DND-41 (cell line): ENCODE results near the gene TAGLN2.

Experiments used
- ATAC-seq: fragments of 200-7000 bp; cut with Tn5 transposase; 3 replicates; pipeline ENCODE4 v1.9.1; 2021; ENCODE audit warnings: low read depth; ENCODE audit not compliant: insufficient read depth
- DNase-seq: peaks from one replicate; pipeline ENCODE4 v3.0.0-alpha.2; 2020
- H2AFZ ChIP-seq: 2 replicates; pipeline ENCODE4 v1.6.0; 2012; ENCODE audit warnings: low read depth, low read length
- H3K27ac ChIP-seq: 2 replicates; pipeline ENCODE4 v1.5.1; 2012; ENCODE audit warnings: low read length, inconsistent platforms
- H3K27me3 ChIP-seq: fragments of 200-600 bp; sonication (generic); 2 replicates; pipeline ENCODE4 v1.6.0; 2012; ENCODE audit warnings: low read length, mild to moderate bottlenecking, inconsistent platforms; ENCODE audit not compliant: insufficient read depth, poor library complexity
- H3K36me3 ChIP-seq: 2 replicates; pipeline ENCODE4 v1.5.1; 2012; ENCODE audit warnings: low read length, inconsistent platforms; ENCODE audit not compliant: insufficient read depth
- H3K4me1 ChIP-seq: 2 replicates; pipeline ENCODE4 v1.5.1; 2012; ENCODE audit warnings: mild to moderate bottlenecking, low read length; ENCODE audit not compliant: insufficient read depth
- H3K4me2 ChIP-seq: 2 replicates; pipeline ENCODE4 v1.6.0; 2012; ENCODE audit warnings: mild to moderate bottlenecking, moderate library complexity, low read length, inconsistent platforms; ENCODE audit not compliant: insufficient read depth
- H3K4me3 ChIP-seq, 2 experiments: fragments of 200-600 bp in 1 of 2; shearing (Covaris generic) in 1 of 2; 2 replicates each; pipeline ENCODE4 v1.5.1; 2012 to 2016; ENCODE audit warnings: inconsistent platforms in 2 of 2, low read length in 2 of 2, mild to moderate bottlenecking in 2 of 2, low read depth in 1 of 2, moderate library complexity in 1 of 2
- H3K79me2 ChIP-seq: 2 replicates; pipeline ENCODE4 v1.6.0; 2012; ENCODE audit warnings: low read length, inconsistent platforms; ENCODE audit not compliant: insufficient read depth
- H3K9ac ChIP-seq: 2 replicates; pipeline ENCODE4 v1.6.0; 2012; ENCODE audit warnings: low read depth, mild to moderate bottlenecking, inconsistent platforms, low read length, moderate library complexity
- H3K9me3 ChIP-seq: 2 replicates; pipeline ENCODE4 v1.5.1; 2012; ENCODE audit warnings: low read length, moderate library complexity, mild to moderate bottlenecking, inconsistent platforms; ENCODE audit not compliant: insufficient read depth, severe bottlenecking
- H4K20me1 ChIP-seq: 2 replicates; pipeline ENCODE4 v1.6.0; 2012; ENCODE audit warnings: low read length; ENCODE audit not compliant: insufficient read depth
- EZH2 ChIP-seq: IDR thresholded peaks from 3 replicates; pipeline ENCODE4 v1.6.1; 2012; ENCODE audit warnings: borderline replicate concordance, low read depth, mild to moderate bottlenecking, moderate library complexity, low read length, inconsistent platforms; ENCODE audit not compliant: severe bottlenecking
- TF ChIP-seq, protein P1 (sequence below): IDR thresholded peaks from 2 replicates; pipeline ENCODE4 v1.5.1; 2012; ENCODE audit warnings: borderline replicate concordance, low read length, moderate library complexity, mild to moderate bottlenecking; ENCODE audit not compliant: poor library complexity, severe bottlenecking; ENCODE audit errors: extremely low read depth

The TAGLN2 gene

DNA sequence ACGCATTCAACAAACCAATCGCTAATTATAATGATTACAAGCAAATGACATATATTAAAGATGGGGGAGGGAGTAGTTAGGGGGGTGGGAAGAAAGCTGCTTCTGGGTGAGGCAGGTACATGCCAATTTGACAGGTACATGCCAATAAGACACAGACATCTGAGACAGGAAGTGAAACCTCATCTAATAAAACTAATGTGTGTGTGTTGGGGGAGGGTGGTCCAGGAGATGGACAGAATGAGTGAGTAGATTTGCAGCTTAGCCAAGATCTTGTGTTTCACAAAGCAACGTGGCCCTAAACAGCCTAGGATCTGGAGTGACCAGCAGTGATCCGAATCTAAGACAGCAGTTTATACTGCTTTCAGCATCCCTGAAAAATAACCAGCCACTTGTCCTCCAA lies 36.1 kb downstream of the TAGLN2 start:
- Histone ChIP-seq H3K27me3 (peaks cover 5% of the 10 kb centered on the region), H3K36me3 (no peaks in the 10 kb centered on the region), H3K9ac (no peak overlapping the region), H3K4me2 (no peak overlapping the region), H2AFZ (no peak overlapping the region), H3K9me3 (no peaks in the 10 kb centered on the region), H3K27ac (no peak overlapping the region), H4K20me1 (no peaks in the 10 kb centered on the region), H3K4me3 (no peak overlapping the region), H3K4me1 (no peaks in the 10 kb centered on the region), H3K79me2 (no peaks in the 10 kb centered on the region)
- TF ChIP-seq, protein P1, sequence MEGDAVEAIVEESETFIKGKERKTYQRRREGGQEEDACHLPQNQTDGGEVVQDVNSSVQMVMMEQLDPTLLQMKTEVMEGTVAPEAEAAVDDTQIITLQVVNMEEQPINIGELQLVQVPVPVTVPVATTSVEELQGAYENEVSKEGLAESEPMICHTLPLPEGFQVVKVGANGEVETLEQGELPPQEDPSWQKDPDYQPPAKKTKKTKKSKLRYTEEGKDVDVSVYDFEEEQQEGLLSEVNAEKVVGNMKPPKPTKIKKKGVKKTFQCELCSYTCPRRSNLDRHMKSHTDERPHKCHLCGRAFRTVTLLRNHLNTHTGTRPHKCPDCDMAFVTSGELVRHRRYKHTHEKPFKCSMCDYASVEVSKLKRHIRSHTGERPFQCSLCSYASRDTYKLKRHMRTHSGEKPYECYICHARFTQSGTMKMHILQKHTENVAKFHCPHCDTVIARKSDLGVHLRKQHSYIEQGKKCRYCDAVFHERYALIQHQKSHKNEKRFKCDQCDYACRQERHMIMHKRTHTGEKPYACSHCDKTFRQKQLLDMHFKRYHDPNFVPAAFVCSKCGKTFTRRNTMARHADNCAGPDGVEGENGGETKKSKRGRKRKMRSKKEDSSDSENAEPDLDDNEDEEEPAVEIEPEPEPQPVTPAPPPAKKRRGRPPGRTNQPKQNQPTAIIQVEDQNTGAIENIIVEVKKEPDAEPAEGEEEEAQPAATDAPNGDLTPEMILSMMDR = no peak
- TF ChIP-seq EZH2 = no peak
- DNase-seq (no peak), ATAC-seq (no peak)

DNA sequence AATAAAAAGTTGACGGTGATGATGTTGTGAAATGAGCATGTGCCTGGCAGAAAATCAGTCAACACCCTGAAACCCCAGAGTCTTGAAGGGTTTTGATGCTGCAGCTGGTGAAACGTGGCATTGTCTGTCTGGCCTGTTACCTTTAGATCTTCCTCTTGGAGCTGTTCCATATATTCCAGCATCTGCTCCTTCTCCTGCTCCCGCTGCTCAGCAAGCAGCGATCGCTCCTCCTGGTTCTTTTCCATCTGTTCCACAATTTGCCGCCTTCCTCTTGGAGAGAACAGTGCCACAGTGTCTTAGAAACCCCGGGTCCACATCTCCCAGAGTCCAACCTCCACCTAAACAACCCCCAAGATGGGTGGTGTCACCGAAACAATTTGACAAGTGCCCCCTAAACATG lies 41.0 kb downstream of the TAGLN2 start:
- DNase-seq = no peak
- H3K79me2 ChIP-seq = no peaks in the 10 kb centered on the region
- H3K4me2 ChIP-seq = no peak overlapping the region
- TF ChIP-seq, protein P1 = no peak
- no peak for TF ChIP-seq EZH2
- no peaks in the 10 kb centered on the region for H4K20me1 ChIP-seq
- no peak overlapping the region for H3K27ac ChIP-seq
- no peaks in the 10 kb centered on the region for H3K36me3 ChIP-seq
- H3K27me3 ChIP-seq = peaks cover 9% of the 10 kb centered on the region
- no peaks in the 10 kb centered on the region for H3K4me1 ChIP-seq
- H2AFZ ChIP-seq = no peak overlapping the region
- no peak overlapping the region for H3K4me3 ChIP-seq
- H3K9me3 ChIP-seq = no peaks in the 10 kb centered on the region
- H3K9ac ChIP-seq = no peak overlapping the region
- ATAC-seq = no peak

DNA sequence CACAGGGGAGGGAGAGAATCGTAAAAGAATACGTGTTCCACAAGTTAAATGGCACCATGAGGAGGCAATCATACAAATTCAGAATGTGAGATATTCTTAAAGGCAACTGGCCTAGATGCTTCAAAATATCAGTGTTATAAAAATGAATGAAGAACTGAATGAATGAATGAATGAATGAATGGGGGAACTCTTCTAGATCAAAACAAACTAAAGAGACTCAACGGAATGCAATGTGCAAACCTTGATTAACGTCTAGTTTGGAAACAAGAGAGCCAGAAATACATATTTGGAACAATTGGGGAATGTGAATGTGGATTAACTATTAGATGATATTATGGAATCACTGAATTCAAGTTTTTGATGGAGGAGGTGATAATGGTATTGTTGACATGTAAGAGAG lies 42.2 kb downstream of the TAGLN2 start:
- TF ChIP-seq EZH2 = no peak
- TF ChIP-seq, protein P1 = no peak
- ATAC-seq (no peak), DNase-seq (no peak)
- H4K20me1 ChIP-seq = no peaks in the 10 kb centered on the region
- no peaks in the 10 kb centered on the region for H3K36me3 ChIP-seq
- no peaks in the 10 kb centered on the region for H3K4me1 ChIP-seq
- H3K4me3 ChIP-seq = no peak overlapping the region
- no peaks in the 10 kb centered on the region for H3K9me3 ChIP-seq
- H3K27me3 ChIP-seq = peaks cover 12% of the 10 kb centered on the region
- no peaks in the 10 kb centered on the region for H3K79me2 ChIP-seq
- H3K27ac ChIP-seq = no peak overlapping the region
- H2AFZ ChIP-seq = no peak overlapping the region
- no peak overlapping the region for H3K9ac ChIP-seq
- H3K4me2 ChIP-seq = no peak overlapping the region

DNA sequence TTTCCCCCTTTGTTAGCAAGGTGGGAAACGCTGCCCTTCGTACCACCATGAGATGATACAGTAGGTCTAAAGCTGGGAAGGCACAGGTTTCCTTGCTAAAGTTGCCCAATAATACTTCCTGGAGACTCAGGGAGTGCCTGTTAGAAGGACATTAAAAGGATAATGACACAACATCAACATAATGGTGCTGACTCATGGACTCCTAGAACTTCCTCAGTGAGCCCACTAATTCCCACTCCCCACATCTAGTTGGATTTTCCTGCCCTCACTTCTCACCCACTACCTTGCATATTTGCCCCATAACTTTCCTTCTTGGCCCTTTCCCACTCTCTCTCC lies 42.8 kb downstream of the TAGLN2 start:
- no peaks in the 10 kb centered on the region for H3K4me1 ChIP-seq
- ATAC-seq = no peak

More for the DNA sequence above, 42.8 kb downstream of the TAGLN2 start:
- Histone ChIP-seq H3K4me2 (no peak overlapping the region), H4K20me1 (no peaks in the 10 kb centered on the region), H3K79me2 (no peaks in the 10 kb centered on the region), H3K36me3 (no peaks in the 10 kb centered on the region), H3K9me3 (no peaks in the 10 kb centered on the region), H2AFZ (no peak overlapping the region), H3K27ac (no peak overlapping the region), H3K9ac (no peak overlapping the region), H3K27me3 (peaks cover 12% of the 10 kb centered on the region), H3K4me3 (no peak overlapping the region)
- TF ChIP-seq, protein P1 = no peak
- no peak for TF ChIP-seq EZH2
- DNase-seq = no peak
